ENCODE results near the gene CCDC88C. TPM values are rescaled to one million over a fixed set of nuclear protein-coding genes. Genes with fewer than 3 reads are reported as not detected.
A peak's percentile ranks its signal among the peaks of the same experiment; 100 is the strongest.

The CCDC88C gene
- total RNA-seq, 1 donor from 2014 or later: 16.4 TPM

GRCh38 chr14:91258011-91258618 lies 159.5 kb downstream of the CCDC88C start:
- DNase-seq (ENCODE audit: low read depth): no peak
- H3K4me3 ChIP-seq (ENCODE audit: low read depth, low read length): no peak overlapping the region
- no peak for TF ChIP-seq CTCF (conservative IDR thresholded peaks at IDR 0.05; ENCODE audit: low read depth, low read length)

GRCh38 chr14:91257328-91258010 lies 160.2 kb downstream of the CCDC88C start:
- no peak for DNase-seq (ENCODE audit: low read depth)
- TF ChIP-seq CTCF (conservative IDR thresholded peaks at IDR 0.05; ENCODE audit: low read depth, low read length): no peak
- no peak overlapping the region for H3K4me3 ChIP-seq (ENCODE audit: low read depth, low read length)

- H3K4me3 ChIP-seq (ENCODE audit: low read depth, low read length): no peak overlapping the region
- DNase-seq (ENCODE audit: low read depth): no peak
- no peak for TF ChIP-seq CTCF (conservative IDR thresholded peaks at IDR 0.05; ENCODE audit: low read depth, low read length)
Observed at GRCh38 chr14:91256661-91257060, 161.0 kb downstream of the CCDC88C start.

- no peak for DNase-seq (ENCODE audit: low read depth)
- H3K4me3 ChIP-seq (ENCODE audit: low read depth, low read length): no peak overlapping the region
- no peak for TF ChIP-seq CTCF (conservative IDR thresholded peaks at IDR 0.05; ENCODE audit: low read depth, low read length)
Observed at GRCh38 chr14:91255026-91255695, 162.5 kb downstream of the CCDC88C start.

GRCh38 chr14:91254461-91254860 lies 163.2 kb downstream of the CCDC88C start:
- no peak for DNase-seq (ENCODE audit: low read depth)
- TF ChIP-seq CTCF (conservative IDR thresholded peaks at IDR 0.05; ENCODE audit: low read depth, low read length): no peak

GRCh38 chr14:91253795-91254323 lies 163.8 kb downstream of the CCDC88C start:
- TF ChIP-seq CTCF (conservative IDR thresholded peaks at IDR 0.05; ENCODE audit: low read depth, low read length): no peak
- no peak for DNase-seq (ENCODE audit: low read depth)
- peak overlapping the region; percentile 56 for H3K4me3 ChIP-seq (ENCODE audit: low read depth, low read length)

More at GRCh38 chr14:91254461-91254860, 163.2 kb downstream of the CCDC88C start:
- no peak overlapping the region for H3K4me3 ChIP-seq (ENCODE audit: low read depth, low read length)
